CD4-positive, alpha-beta T cell treated with Interleukin-15 for 1 hour (primary cell): ENCODE measurements around the gene GLYAT.
"Not testable (repeated sequence)": the region's sequence is repeated elsewhere in the genome, so short reads cannot be mapped to it uniquely, and the experiment has no call there.

Experiments used
- DNase-seq: peaks from one replicate; pipeline ENCODE4 v3.0.0-alpha.2; 2020

Gene GLYAT

DNA sequence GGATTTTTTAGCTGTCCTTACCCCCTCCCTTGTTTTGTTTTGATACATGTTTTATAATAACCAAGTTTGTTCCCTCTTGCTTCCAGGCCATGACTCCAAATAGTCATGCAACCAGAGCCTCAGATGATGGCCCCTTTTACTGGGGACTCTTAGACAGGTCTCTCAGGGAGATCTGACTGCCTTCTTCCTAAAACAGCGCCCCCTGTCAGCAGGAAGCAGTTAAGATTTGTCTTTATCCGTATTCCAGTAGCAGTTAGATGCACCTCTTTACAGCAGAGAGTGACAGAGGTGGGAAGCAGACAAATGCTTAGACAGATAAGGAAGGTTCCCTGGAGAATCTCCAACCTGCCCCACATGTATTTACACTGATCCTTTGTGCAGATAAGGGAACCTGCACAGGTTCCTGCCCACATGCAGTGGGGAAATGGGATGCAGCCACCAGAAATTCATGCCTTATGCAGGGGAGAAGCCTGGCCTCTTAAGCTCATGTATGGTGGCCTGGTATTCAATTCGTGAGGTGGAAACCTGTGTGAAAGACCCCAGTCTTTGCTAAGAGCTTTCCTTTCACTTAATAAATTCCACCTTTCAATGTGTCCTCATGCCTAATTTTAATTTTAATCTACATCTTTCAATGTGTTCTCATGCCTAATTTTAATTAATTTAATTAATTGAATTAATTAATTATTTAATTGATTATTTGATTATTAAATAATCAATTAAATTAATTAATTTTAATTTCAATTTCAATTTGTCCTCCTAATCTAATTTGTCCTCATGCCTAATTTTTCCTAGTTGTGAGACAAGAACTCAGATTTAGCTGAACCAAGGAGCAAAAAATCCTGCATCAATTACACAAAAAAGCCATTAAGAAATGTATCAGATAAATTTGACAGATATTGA is 11.5 kb upstream of the GLYAT start:
- no peak for DNase-seq

DNA sequence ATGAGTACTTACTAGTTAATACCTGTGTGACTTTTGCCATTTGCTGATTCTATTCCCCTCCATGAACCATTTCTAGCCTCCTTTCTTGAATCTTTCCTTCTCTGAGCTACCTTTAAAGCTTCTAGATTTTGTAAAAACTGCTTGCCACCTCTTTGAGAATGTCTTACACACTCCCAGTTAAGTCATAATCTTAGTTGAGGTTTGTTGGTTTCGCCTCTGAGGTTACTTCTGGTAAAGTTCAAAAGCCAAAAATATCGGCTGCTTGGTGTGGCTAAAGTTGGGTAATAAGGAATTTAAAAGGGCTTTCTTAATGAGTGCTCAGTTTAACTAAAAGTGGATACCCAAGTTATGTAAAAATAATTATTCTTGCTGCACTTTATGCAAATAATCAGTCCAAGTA is 10.4 kb upstream of the GLYAT start:
- DNase-seq: no peak

DNA sequence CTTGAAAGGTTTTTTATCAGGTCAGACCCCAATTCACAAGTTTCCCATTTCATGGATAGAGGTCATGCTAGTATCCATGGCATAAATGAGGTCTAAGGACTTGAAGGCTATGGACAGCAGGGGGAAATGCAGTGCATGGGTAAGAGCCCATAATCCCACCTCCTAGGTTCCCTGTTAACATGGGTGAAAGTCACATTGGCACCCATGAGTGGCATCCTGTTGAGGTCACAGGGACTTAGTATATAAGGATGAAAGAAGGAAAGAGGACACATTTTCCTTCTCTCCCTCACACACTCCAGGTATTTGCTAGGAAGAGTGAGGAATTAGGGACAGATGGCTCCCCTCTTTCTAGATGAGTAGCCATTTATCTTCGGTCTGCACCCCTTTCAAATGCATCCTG is 9.4 kb upstream of the GLYAT start:
- no peak for DNase-seq

DNA sequence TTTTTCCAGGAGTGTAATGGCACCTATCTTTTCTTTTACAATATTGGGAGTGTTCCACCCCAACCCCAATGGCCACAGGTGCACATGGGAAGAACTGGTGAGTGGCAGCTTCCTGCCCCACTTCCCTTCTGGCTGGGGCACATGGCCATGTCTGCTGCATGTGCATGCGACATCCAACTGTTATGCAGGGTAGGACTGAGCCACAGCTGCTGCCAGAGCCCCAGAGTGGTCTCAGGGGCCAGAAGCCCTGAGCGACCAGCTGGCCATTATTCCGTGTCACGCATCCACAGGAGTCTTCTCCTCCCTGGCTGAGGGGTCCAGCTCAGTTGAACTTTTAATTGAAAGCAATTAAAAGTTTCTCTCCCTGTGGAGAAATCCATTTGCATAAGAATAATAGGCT is 8.7 kb upstream of the GLYAT start:
- no peak for DNase-seq

DNA sequence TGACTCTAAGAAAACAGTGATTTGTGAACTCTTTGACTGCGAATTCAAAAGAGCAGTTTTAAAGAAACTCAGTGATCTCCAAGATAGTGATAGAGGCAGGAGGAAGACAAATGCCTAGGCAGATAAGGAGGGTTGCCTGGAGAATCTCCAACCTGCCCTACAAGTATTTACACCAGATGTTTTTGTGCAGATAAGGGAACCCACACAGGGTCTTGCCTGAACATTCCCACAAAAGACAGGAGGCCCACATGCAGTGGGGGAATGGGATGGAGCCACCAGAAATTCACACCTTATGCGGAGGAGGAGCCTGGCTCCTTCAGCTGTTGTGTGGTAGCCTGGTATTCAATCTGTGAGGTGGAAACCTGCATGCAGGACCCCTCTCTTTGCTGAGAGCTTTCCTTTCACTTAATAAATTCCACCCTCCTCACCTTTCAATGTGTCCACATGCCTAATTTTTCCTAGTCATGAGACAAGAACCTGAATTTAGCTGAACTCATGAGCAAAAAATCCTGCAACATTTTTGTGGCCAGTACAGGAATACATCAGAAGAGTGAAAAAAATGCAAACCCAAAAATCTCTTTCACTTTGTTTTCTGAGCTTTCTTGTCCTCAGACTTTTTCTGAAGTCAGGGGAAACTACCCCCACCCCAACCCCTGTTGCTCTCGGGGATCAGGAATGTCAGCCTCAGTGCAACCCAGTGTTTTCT is 8.1 kb upstream of the GLYAT start:
- no peak for DNase-seq

DNA sequence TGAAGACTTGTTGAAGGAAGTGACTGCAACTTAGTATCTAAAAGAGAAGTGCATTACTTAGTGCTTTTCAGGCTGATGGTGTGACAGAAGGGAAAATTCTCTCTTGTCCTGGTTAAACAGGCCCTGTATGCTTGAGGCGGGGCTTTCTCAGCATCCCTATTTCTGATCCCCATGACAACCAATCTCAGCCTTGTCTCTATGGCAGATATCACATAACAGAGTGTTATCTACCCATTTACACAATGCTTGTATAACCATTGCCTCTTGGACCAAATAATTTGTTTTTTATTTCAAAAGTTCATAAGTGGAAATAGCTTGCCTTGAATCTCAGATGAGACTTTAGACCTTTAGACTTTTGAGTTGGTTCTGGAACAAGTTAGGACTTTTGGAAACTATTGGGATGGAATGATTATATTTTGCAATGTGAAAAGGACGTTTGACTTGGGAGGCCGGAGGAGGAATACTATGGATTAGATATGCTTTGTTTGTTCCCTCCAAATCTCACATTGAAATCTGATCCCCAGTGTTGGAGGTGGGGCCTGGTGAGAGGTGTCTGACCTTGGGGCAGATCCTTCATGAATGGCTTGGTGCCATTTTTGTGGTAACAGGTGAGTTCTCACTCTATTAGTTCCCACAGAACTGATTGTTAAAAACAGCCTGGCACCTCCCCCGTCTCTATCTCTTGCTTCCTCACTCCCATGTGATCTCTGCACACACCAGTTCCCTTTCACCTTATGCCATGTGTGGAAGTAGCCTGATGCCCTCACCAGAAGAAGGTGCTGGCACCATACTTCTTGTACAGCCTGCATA is 3.1 kb upstream of the GLYAT start:
- no peak for DNase-seq

DNA sequence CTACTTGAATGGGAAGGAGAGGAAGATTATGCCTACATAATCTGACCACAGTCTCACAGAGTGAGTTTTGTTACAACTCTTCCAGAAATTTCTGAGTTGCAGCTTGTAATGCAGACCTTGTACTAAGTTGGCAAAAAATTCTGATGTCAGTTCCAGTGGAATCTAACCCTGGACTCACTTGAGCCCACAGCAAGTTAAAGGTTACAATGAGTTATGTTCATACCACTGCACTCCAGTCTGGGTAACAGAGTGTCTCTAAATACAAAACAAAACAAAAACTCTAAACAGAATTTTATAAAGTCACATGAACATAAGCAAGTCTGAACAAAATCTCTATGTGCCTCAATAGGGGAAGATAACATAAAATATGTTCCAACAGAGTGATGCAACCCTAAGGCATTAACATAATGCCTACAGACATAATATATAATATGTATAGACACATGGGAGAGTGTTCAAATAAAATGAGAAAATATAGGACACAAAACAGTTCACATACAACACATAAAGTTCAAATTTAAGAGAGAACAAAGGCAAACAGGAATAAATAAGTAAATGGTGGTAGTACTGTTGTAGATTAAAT is 1.1 kb downstream of the GLYAT start:
- no peak for DNase-seq

DNA sequence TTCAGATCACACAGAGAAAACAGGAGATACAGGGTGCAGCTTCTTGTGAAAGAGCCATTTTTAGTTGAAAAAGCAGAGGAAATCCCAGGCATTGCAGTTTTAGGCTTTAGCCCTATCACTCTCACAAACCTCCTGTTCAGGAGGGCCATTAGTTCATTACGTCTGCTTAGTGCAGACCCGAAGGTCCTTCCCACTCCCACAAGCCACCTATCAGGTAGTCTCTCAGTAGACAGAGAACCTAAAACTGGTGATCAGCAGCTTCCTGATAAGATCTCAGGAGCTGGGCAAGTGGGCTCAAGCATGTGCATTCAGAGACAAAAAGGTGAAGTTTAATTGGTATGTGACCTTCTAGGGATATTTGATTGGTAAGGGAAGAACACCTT is 4.3 kb downstream of the GLYAT start:
- DNase-seq: no peak

DNA sequence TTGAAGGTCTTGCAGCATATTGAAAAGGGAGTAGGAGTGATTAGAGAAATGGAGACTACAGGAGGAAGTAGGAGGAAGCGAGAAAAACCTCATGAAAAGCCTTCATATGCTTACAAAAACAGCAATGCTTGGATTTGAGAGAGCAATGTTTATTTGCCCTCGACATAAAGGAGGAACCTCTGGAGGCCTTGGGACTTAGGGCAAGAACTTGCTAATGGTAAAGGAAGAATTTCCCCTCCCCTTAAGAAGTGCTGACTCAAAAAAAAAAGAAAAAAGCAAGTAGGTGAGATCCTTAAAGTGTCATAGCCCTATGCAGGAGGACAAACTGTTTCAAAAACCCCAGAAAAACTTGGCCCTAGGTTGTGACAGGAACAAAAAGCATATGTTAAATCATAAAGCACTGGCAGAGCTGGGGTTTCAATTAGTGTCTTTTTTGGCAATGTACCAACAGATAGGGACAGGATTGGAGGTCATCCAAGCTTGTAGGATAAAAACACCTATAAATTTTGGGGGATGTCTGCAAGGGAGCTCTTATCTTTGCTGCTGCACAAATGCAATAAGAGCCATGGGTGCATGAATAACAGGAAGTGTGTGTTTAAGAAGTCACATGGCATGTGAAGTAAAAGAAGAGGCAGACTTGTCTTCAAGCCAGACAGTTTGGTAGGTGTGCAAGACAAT is 4.9 kb downstream of the GLYAT start:
- DNase-seq: no peak

DNA sequence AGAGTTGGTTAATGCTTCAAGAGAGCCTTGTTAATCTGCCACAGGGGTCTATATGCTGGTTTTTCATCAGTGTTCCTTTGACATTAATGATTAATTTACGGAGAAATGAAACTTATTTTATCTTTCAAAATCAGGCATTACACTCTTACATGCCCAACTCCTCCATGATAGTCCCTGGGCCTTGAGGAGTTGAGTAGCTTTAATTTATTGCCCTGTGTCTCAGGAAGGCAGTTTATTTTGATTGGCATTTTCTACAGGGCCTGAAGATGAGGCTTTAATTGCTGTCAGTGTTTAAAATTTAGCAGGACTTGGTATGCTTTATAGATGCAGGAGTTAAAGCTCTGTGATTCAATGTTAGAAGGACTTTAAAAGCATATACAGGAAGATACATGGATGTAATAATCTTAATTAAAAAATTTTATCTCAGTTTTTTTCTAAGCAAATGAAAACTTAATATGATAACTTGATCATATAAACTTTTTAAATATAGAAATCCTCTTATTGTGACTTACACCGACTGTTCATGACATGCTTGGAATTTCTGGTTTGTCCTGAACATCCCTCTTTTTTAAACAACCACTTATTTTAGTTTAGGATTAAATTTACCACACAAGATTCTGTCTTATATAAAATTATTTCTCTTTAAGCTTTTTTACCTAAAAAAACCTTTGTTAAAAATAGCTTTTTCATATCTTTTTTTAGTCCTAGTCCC is 12.2 kb downstream of the GLYAT start:
- no peak for DNase-seq

DNA sequence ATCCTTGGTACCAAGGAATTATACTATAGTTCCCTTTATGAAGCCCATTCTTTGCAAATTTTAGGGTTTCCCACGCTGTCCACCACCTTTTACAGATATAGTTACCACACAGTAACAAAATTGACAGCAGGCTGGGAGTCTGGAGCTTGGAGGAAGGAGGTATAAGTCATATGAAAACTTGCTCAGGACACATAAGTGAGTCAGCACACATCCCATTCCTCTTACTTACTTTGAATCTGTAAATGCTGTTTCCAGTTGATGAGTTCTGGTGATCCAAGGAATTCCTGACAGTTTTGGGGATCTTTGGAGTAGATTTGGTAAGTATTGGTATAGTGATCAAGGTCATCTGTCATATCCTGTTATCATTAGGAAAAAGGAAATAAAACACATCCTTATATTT is 19.2 kb downstream of the GLYAT start:
- DNase-seq: no peak

DNA sequence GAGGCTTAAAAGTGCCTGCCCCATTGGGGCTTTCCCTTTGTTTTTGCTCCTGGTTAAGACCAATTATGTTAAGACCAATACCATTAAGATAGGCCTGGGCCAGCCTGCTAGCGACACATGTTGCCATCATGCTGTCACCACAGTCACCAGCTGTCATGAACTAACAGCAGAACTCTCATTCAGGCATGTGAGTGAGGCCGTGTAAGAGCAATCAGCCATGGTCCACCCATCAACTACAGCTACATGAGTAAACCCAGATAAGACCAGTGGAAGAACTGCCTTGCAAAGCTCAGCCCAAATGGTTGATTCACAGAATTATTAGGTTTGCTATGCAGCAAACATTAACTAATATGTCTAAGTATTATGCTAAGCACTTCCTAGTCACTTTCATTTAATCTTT is 19.9 kb downstream of the GLYAT start:
- DNase-seq: no peak

DNA sequence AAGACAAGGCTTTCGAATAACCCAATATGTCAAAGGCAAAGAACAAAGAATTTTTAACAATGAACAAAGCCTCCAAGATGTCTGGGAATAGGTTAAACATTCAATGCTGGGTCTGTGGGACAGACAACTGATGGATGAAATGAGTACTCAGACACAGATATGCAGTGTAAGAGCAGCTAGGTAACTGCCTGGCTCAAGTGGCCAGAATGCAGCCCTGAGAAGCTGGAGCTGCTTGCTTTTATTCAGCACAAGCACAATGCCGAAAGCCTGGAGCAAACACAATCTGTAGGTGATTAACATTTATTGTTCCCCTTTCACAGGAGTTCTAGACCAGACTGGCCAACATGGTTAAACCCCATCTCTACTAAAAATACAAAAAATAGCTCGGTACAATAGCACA is 24.0 kb downstream of the GLYAT start:
- DNase-seq: no peak

DNA sequence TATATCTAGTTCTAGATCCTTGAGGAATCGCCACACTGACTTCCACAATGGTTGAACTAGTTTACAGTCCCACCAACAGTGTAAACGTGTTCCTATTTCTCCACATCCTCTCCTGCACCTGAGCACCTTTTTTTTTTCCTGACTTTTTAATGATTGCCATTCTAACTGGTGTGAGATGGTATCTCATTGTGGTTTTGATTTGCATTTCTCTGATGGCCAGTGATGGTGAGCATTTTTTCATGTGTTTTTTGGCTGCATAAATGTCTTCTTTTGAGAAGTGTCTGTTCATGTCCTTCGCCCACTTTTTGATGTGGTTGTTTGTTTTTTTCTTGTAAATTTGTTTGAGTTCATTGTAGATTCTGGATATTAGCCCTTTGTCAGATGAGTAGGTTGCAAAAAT is 34.9 kb downstream of the GLYAT start:
- DNase-seq: not testable (repeated sequence)

DNA sequence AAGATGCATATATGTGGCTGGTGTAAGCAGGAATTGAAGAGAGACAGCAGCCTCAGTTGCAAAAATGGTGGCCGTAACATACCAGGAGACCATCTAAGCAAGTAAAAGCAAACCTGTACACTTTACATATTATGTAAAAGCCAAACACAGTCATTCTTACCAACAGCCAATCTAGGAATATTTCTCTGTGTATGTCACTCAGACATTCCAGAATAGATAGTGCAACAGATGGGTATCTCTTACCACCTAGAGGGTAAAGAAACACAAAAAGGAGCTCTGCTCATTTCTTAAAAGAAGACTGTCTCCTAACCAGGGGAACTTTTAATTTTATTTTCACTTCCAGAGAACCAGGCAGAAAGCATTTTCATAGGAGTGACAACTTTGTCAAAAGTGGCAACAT is 38.7 kb downstream of the GLYAT start:
- DNase-seq: no peak

DNA sequence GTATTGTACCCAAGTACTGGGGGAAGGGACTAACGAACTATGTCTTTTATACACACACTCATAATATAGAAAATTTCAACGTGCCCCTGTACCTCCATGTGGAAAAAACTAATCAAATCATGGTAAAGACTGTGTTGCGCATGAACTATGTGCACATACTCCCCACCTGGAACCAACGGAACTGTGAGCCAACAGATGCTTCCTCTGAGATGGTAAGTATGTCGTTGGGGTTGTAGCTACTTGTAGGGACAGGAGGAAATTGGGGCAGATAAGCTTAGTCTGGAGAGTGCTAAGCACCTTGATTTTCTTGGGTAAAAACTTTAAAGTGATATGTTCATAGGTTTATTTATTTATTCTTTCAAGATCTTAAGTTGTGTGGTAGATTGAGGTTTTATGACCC is 40.1 kb downstream of the GLYAT start:
- no peak for DNase-seq

DNA sequence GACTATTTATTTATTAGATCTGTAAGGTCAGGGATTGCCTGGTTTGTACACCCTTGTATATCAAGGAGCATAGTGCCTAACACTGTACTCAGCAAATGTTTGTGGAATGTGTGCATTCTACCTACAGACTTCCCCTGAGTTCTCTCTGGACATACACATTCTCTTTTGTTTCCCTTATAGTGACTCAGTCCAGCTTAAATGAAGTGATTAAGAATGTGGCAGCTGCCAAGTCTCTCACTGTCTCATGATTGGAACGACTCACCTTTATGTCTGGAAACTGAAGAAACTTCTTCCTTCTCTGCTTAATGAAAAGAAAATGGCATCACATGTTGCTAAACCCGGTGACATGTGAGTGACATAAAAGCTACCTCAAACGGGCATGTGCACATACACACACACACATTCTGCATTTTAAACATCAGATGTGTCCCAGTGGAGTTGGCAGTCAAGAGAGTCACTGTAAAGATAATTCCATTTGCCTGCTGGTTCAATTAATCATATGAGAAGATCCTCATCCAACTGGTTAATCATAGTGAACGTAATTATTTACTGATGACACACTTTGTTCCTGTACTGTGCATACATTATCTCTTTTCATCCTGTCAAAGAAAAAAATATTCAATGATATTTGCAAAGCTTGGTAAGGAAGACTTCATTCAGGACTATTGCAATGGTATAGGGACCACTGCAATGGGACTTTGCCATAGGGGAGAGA is 42.8 kb downstream of the GLYAT start:
- DNase-seq: no peak

DNA sequence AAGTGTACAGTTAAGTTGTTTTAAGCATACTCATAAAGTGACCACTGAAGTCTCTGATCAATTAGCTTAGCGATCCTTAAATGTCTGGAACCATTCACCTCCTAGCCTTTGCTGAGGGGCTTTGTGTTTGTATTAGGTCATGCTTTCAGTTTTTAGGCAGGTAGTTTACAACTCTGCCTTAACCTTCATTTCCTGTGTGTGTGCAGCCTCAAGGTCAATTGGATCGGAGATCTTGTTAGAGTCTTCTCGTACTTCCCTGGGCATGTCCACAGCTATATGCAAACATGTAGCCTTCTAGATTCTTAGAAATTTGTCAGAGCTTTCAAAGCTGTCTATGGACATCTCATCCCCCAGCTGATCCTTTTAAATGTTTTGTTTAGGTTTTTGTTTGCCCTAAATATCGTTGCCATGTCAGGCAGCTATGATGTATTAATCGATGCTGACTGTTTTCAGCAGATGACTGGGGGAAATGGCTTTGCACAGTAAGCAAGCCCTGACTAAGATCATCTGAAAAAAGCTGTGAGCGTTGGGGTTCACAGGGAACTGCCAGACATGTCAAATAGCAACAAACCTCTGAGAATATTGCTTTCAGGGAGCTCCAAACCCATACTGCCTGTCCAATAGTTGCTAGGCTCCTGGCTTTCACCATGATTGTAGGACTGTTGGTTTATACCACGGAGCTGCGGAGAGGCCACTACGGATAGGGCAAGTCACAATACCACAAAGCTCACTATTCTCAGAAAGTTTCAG is 45.6 kb downstream of the GLYAT start:
- DNase-seq: no peak

DNA sequence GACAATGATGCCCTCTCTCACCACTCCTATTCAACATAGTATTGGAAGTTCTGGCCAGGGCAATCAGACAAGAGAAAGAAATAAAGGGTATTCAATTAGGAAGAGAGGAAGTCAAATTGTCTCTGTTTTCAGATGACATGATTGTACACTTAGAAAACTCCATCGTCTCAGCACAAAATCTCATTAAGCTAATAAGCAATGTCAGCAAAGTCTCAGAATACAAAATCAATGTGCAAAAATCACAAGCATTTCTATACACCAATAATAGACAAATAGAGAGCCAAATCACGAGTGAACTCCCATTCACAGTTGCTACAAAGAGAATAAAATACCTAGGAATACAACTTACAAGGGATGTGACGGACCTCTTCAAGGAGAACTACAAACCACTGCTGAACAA is 49.1 kb downstream of the GLYAT start:
- not testable (repeated sequence) for DNase-seq

DNA sequence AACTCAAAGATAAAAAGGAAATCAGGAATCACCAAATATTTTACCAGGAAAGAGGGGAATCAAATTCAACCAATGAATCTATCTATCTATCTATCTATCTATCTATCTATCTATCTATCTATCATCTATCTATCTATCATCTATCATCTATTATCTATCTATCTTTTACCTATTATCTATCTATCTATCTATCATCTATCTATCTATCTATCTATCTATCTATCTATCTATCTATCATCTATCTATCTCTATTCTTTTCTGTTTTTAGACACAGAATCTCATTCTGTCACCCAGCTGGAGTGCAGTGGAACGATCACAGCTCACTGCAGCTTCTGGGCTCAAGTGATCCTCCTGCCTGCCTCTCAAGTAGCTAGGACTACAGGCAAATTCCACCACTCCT is 54.2 kb downstream of the GLYAT start:
- DNase-seq: not testable (repeated sequence)
